CD4-positive, CD25-positive, alpha-beta regulatory T cell (primary cell): ENCODE data around the gene STIM1. TPM values are rescaled to one million over a fixed set of nuclear protein-coding genes. Genes with fewer than 3 reads are reported as not detected.

ENCODE experiments used
- ATAC-seq, 2 donors: fragments of 150-1000 bp; cut with Tn5 transposase; one replicate each; pipeline ENCODE4 v1.10.0; 2021; ENCODE audit warnings: low read depth in 2 of 2, moderate number of reproducible peaks in 2 of 2, moderate library complexity in 1 of 2
- DNase-seq, 3 donors: peaks; one replicate each; pipeline versions ENCODE4 v3.0.0 to v3.0.0-alpha.2; 2012 to 2022; ENCODE audit warnings: mixed read lengths in 1 of 3
- H3K27ac ChIP-seq: one replicate; pipeline ENCODE4 v1.7.0; 2013; ENCODE audit warnings: mild to moderate bottlenecking, low read length; ENCODE audit not compliant: insufficient read depth, poor library complexity, severe bottlenecking
- H3K27me3 ChIP-seq: one replicate; pipeline ENCODE4 v1.7.0; 2013; ENCODE audit warnings: low read length; ENCODE audit not compliant: control insufficient read depth, insufficient read depth
- H3K36me3 ChIP-seq: one replicate; pipeline ENCODE4 v1.7.0; 2013; ENCODE audit warnings: mild to moderate bottlenecking, low read length, moderate library complexity; ENCODE audit not compliant: control insufficient read depth, insufficient read depth
- H3K4me1 ChIP-seq: 2 replicates; pipeline ENCODE4 v1.7.0; 2013; ENCODE audit warnings: mild to moderate bottlenecking, low read length; ENCODE audit not compliant: insufficient read depth, control insufficient read depth, poor library complexity, severe bottlenecking
- H3K4me3 ChIP-seq: one replicate; pipeline ENCODE4 v1.7.0; 2013; ENCODE audit warnings: low read depth, mild to moderate bottlenecking, low read length, moderate library complexity
- H3K9me3 ChIP-seq, 2 experiments: 1 replicate in 1 of 2; 2 replicates in 1 of 2; pipeline ENCODE4 v1.7.0; 2013; ENCODE audit warnings: low read length in 2 of 2, mild to moderate bottlenecking in 1 of 2, moderate library complexity in 1 of 2; ENCODE audit not compliant: control insufficient read depth in 2 of 2
- H3K27ac Mint-ChIP-seq, 3 donors: one replicate each; pipeline ENCODE4 v1.8.0; 2020 to 2022; ENCODE audit warnings: mild to moderate bottlenecking in 3 of 3, mixed read lengths in 3 of 3, moderate library complexity in 2 of 3
- H3K27me3 Mint-ChIP-seq: one replicate; pipeline ENCODE4 v1.8.0; 2022; ENCODE audit warnings: mild to moderate bottlenecking, mixed read lengths
- H3K36me3 Mint-ChIP-seq: one replicate; pipeline ENCODE4 v1.8.0; 2020; ENCODE audit warnings: mixed read lengths
- H3K4me1 Mint-ChIP-seq, 4 donors: one replicate each; pipeline ENCODE4 v1.8.0; 2020 to 2022; ENCODE audit warnings: mixed read lengths in 4 of 4, mild to moderate bottlenecking in 1 of 4
- H3K4me3 Mint-ChIP-seq, 4 donors: one replicate each; pipeline ENCODE4 v1.8.0; 2020 to 2022; ENCODE audit warnings: mild to moderate bottlenecking in 4 of 4, mixed read lengths in 4 of 4, moderate library complexity in 3 of 4
- H3K9me3 Mint-ChIP-seq, 7 donors: one replicate each; pipeline ENCODE4 v1.8.0; 2020 to 2022; ENCODE audit warnings: mixed read lengths in 7 of 7, mild to moderate bottlenecking in 3 of 7, moderate library complexity in 2 of 7
- polyA plus RNA-seq, 4 donors: library from polyadenylated mRNA; unstranded; fragments of 300-500 nt; fragmentation: Illumina TruSeq; gene quantifications; one replicate each; pipeline ENCODE4 v1.2.3, GENCODE V29; 2021
- total RNA-seq: library from RNA; stranded (reverse); gene quantifications from one replicate; pipeline ENCODE4 v1.2.3, GENCODE V29; 2022

The STIM1 gene
- total and polyA plus RNA-seq, 5 donors from 2014 or later = 25.7 to 134 (median 29.8) TPM

GRCh38 chr11:3837793-3838192 is 17.7 kb upstream of the STIM1 start:
- Histone ChIP-seq H3K27me3 (no peaks in the 10 kb centered on the region), H3K4me1 (peaks cover 78% of the 10 kb centered on the region), H3K4me3 (peak overlapping the region; percentile 98), H3K27ac (peak overlapping the region; percentile 100), H3K36me3 (peaks cover 12% of the 10 kb centered on the region), H3K9me3 (no peaks in the 10 kb centered on the region)
- no peak for DNase-seq
- peaks cover 38% of the 10 kb centered on the region for H3K36me3 Mint-ChIP-seq
- no peak for ATAC-seq
- peak overlapping the region; percentile 85 to 99 (median 97) for H3K27ac Mint-ChIP-seq
- peak overlapping the region; percentile 93 to 97 (median 96) for H3K4me3 Mint-ChIP-seq
- H3K9me3 Mint-ChIP-seq = peaks cover 0 to 5% (median 0%) of the 10 kb centered on the region in 7 donors
- H3K4me1 Mint-ChIP-seq = peaks cover 34 to 76% (median 54%) of the 10 kb centered on the region in 4 donors
- peaks cover 13% of the 10 kb centered on the region for H3K27me3 Mint-ChIP-seq

DNA sequence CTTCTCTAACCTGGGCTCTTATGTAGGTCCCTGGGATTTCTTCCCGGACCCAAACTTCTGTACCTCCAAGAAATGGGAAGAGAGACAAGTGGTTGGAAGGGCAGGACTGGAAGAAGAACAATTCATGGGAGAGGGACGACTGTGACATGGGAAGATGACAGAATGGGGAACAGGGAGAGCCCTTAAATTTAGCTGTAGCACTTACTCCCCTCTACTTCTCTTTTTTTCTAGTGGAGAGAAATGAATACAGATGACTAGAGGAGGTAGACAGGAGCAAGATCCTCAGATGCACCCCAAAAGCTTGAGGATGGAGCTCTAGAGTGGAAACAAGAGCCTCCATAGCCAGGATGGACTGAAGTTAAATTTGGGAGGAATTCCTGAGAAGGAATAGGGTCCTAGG is 17.0 kb upstream of the STIM1 start:
- Histone ChIP-seq H3K36me3 (peaks cover 12% of the 10 kb centered on the region), H3K27ac (peak overlapping the region; percentile 100), H3K9me3 (no peaks in the 10 kb centered on the region), H3K4me1 (peaks cover 71% of the 10 kb centered on the region), H3K27me3 (no peaks in the 10 kb centered on the region), H3K4me3 (peak overlapping the region; percentile 98)
- H3K27me3 Mint-ChIP-seq = peaks cover 13% of the 10 kb centered on the region
- no peak for DNase-seq
- peaks cover 31 to 73% (median 48%) of the 10 kb centered on the region in 4 donors for H3K4me1 Mint-ChIP-seq
- ATAC-seq = no peak
- peaks cover 35% of the 10 kb centered on the region for H3K36me3 Mint-ChIP-seq
- peaks cover 0 to 5% (median 0%) of the 10 kb centered on the region in 7 donors for H3K9me3 Mint-ChIP-seq
- peak overlapping the region; percentile 93 to 97 (median 96) for H3K4me3 Mint-ChIP-seq
- H3K27ac Mint-ChIP-seq = peak overlapping the region; percentile 60 to 99 (median 97)

- peaks cover 0 to 4% (median 0%) of the 10 kb centered on the region in 7 donors for H3K9me3 Mint-ChIP-seq
- Histone ChIP-seq H3K4me3 (peak overlapping the region; percentile 98), H3K4me1 (peaks cover 54% of the 10 kb centered on the region), H3K27ac (peak overlapping the region; percentile 100), H3K36me3 (peaks cover 4% of the 10 kb centered on the region), H3K9me3 (no peaks in the 10 kb centered on the region), H3K27me3 (no peaks in the 10 kb centered on the region)
- ATAC-seq = no peak
- peaks cover 13% of the 10 kb centered on the region for H3K27me3 Mint-ChIP-seq
- peak overlapping the region; percentile 93 to 97 (median 96) for H3K4me3 Mint-ChIP-seq
- H3K36me3 Mint-ChIP-seq = peaks cover 19% of the 10 kb centered on the region
- H3K27ac Mint-ChIP-seq = peak overlapping the region; percentile 97 to 100 (median 99)
- peak; percentile 26 to 50 (median 45) for DNase-seq
- H3K4me1 Mint-ChIP-seq = peaks cover 20 to 63% (median 31%) of the 10 kb centered on the region in 4 donors
Measured at GRCh38 chr11:3840004-3840869, 15.2 kb upstream of the STIM1 start.

DNA sequence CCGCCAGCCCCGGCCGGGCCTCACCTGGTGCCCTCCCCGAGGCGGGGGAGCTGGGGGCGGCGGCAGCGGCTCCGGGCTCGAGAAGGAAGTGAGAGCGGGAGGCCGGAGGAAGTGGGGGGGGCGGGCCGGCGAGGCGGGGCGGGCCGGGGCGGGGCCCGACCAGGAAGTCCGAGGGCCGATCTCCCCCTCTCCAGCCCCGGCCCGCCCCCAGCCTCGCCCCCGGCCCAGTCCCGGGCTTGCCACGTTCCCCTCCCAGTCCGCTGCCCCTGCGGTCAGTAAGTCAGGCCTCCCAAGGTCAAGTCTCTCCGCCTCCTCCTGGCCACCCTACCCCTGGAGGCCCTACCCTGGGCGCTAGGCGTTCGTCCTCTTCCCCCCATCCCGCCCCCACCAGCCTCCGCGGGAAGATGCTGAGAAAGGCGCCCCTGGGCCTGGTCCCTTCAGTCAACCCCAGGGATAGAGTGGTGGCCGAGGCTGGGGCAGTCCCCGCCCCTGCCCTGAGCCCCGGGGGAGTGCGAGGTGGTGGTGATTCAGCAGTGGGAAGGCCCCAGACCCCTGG is 14.5 kb upstream of the STIM1 start, which contains the start of gene RHOG:
TSS of gene RHOG (minus strand) at position 90 of the 556 bp plus-strand sequence. CDS start 12,821 bp downstream, outside the sequence.
- H3K4me3 Mint-ChIP-seq = peak within 1 kb of the TSS; percentile 95 to 98 (median 97)
- peaks cover 0 to 4% (median 0%) of the 10 kb centered on the region in 7 donors for H3K9me3 Mint-ChIP-seq
- peak; percentile 24 to 27 for ATAC-seq
- peaks cover 13% of the 10 kb centered on the region for H3K27me3 Mint-ChIP-seq
- H3K36me3 Mint-ChIP-seq = peaks cover 14% of the 10 kb centered on the region
- peak in 1 of 3 donors; percentile 67 for DNase-seq
- H3K4me1 Mint-ChIP-seq = peaks cover 15 to 57% (median 27%) of the 10 kb centered on the region in 4 donors
- H3K4me1 ChIP-seq = peaks cover 47% of the 10 kb centered on the region
- H3K27ac ChIP-seq = peak within 1 kb of the TSS; percentile 100
- H3K27ac Mint-ChIP-seq = peak within 1 kb of the TSS; percentile 99 to 100 (median 99)
- H3K9me3 ChIP-seq = no peaks in the 10 kb centered on the region
- H3K27me3 ChIP-seq = no peaks in the 10 kb centered on the region
- H3K36me3 ChIP-seq = peaks cover 4% of the 10 kb centered on the region
- H3K4me3 ChIP-seq = peak within 1 kb of the TSS; percentile 98

DNA sequence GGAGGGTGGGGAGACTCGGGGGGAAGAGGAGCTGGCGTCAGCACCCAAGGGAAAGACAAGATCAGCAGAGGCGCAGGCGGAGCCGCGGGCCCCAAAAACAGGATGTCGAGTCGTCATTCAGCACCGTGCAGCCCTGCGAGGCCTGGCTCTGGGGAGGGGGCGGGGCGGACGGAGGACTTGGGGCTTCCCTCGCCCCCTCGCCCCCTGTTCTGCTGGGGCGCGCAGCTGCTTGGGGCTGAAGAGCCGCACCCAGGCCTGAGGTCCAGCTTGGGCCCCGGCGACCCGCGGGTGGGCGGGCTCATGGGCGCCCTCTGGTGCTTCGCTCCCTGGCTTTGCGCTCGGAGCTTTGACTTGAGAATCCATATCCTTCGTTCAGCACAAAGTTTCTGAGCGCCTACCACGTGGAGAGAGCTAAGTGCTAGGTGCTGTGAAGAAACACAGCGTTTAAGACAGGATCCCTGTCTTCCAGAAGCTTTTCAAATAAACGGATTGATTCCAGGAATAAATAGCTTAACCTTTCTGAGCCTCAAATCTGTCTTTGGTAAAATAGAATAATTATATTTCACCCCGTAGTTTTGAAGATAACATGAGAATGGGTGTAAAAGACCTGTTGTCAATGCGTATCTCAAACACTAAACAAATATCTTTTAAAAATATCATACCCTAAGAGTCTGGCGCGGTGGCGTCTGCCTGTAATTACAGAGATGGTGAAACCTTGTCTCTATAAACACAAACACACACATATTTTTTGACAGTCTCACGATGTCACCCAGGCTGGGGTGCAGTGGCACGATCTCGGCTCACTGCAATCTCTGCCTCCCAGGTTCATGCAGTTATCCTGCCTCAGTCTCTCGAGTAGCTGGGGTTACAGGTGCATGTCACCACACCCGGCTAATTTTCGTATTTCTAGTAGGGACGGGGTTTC is 13.8 kb upstream of the STIM1 start:
- peak; percentile 81 to 83 for ATAC-seq
- H3K27me3 Mint-ChIP-seq = peaks cover 13% of the 10 kb centered on the region
- H3K9me3 Mint-ChIP-seq = peaks cover 0 to 4% (median 0%) of the 10 kb centered on the region in 7 donors
- Histone ChIP-seq H3K36me3 (peaks cover 4% of the 10 kb centered on the region), H3K4me1 (peaks cover 40% of the 10 kb centered on the region), H3K27ac (peak overlapping the region; percentile 100), H3K27me3 (no peaks in the 10 kb centered on the region), H3K4me3 (peak overlapping the region; percentile 72), H3K9me3 (no peaks in the 10 kb centered on the region)
- H3K36me3 Mint-ChIP-seq = peaks cover 14% of the 10 kb centered on the region
- peaks cover 15 to 49% (median 27%) of the 10 kb centered on the region in 4 donors for H3K4me1 Mint-ChIP-seq
- DNase-seq = peak; percentile 93 to 96 (median 96)
- peak overlapping the region; percentile 91 to 98 (median 95) for H3K4me3 Mint-ChIP-seq
- peak overlapping the region; percentile 94 to 99 (median 98) for H3K27ac Mint-ChIP-seq

DNA sequence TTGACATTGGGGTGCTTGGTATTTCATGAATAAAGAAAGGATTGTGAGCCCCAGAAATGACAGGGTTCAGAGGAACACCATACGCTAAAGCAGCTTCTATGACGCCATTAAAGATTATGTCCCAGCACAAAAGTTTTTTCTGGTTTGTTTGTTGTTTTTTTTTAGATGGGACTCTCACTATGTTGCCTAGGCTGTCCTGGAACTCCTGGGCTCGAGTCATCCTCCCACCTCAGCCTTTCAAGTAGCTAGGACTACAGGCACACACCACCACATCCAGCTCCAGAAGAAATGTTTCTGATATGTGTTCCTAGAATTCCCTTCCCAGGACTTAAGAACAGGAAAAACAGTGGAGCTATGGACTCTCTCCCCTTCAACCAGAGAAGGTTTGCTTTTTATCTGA is 12.1 kb upstream of the STIM1 start:
- Mint-ChIP-seq H3K9me3 (peaks cover 0 to 4% (median 0%) of the 10 kb centered on the region in 7 donors), H3K4me1 (peaks cover 7 to 34% (median 18%) of the 10 kb centered on the region in 4 donors), H3K36me3 (peaks cover 10% of the 10 kb centered on the region), H3K27me3 (peaks cover 13% of the 10 kb centered on the region), H3K4me3 (peak overlapping the region in 1 of 4 donors; percentile 40), H3K27ac (peak overlapping the region; percentile 33 to 98 (median 85))
- Histone ChIP-seq H3K4me1 (peaks cover 24% of the 10 kb centered on the region), H3K27ac (no peak overlapping the region), H3K36me3 (peaks cover 2% of the 10 kb centered on the region), H3K4me3 (no peak overlapping the region), H3K9me3 (no peaks in the 10 kb centered on the region), H3K27me3 (no peaks in the 10 kb centered on the region)
- DNase-seq (no peak), ATAC-seq (no peak)

- DNase-seq (no peak), ATAC-seq (no peak)
- Mint-ChIP-seq H3K27ac (peak overlapping the region in 2 of 3 donors; percentile 37 to 76), H3K9me3 (no peaks in the 10 kb centered on the region), H3K4me3 (peak overlapping the region in 2 of 4 donors; percentile 29 to 36), H3K27me3 (peaks cover 8% of the 10 kb centered on the region), H3K36me3 (no peaks in the 10 kb centered on the region), H3K4me1 (peaks cover 6 to 34% (median 14%) of the 10 kb centered on the region in 4 donors)
- H3K4me1 ChIP-seq = peaks cover 14% of the 10 kb centered on the region
- H3K27ac ChIP-seq = no peak overlapping the region
- H3K36me3 ChIP-seq = no peaks in the 10 kb centered on the region
- no peaks in the 10 kb centered on the region for H3K9me3 ChIP-seq
- no peak overlapping the region for H3K4me3 ChIP-seq
- H3K27me3 ChIP-seq = no peaks in the 10 kb centered on the region
Measured at GRCh38 chr11:3845246-3845645, 10.2 kb upstream of the STIM1 start.
